ENCODE results near the gene PCDH9.
"Not testable (repeated sequence)": the region's sequence is repeated elsewhere in the genome, so short reads cannot be mapped to it uniquely, and the experiment has no call there.

Gene PCDH9

GRCh38 chr13:66837246-66837645 lies 392.9 kb downstream of the PCDH9 start:
- no peak for DNase-seq

GRCh38 chr13:66835040-66835628 lies 395.0 kb downstream of the PCDH9 start:
- peak; percentile 49 for DNase-seq

GRCh38 chr13:66830940-66831716 lies 399.0 kb downstream of the PCDH9 start:
- DNase-seq = no peak

GRCh38 chr13:66829803-66830202 lies 400.3 kb downstream of the PCDH9 start:
- DNase-seq = no peak

GRCh38 chr13:66826398-66826797 lies 403.7 kb downstream of the PCDH9 start:
- DNase-seq = no peak

- no peak for DNase-seq
These were observed 408.6 kb downstream of the PCDH9 start for GRCh38 chr13:66821551-66821950.

- no peak for DNase-seq
These were observed 418.7 kb downstream of the PCDH9 start for GRCh38 chr13:66811455-66811854.

- no peak for DNase-seq
These were observed 420.7 kb downstream of the PCDH9 start for GRCh38 chr13:66809485-66809884.

GRCh38 chr13:66807251-66807650 lies 422.9 kb downstream of the PCDH9 start:
- DNase-seq = no peak

- DNase-seq = no peak
These were observed 424.5 kb downstream of the PCDH9 start for GRCh38 chr13:66805657-66806056.

GRCh38 chr13:66803808-66804456 lies 426.2 kb downstream of the PCDH9 start:
- DNase-seq = no peak

GRCh38 chr13:66803013-66803807 lies 426.9 kb downstream of the PCDH9 start:
- DNase-seq = no peak

- no peak for DNase-seq
These were observed 434.5 kb downstream of the PCDH9 start for GRCh38 chr13:66795636-66796035.

- no peak for DNase-seq
These were observed 435.6 kb downstream of the PCDH9 start for GRCh38 chr13:66794340-66795031.

- DNase-seq = no peak
These were observed 439.3 kb downstream of the PCDH9 start for GRCh38 chr13:66790861-66791260.

GRCh38 chr13:66781241-66781640 lies 448.9 kb downstream of the PCDH9 start:
- DNase-seq = no peak

- DNase-seq = no peak
These were observed 449.3 kb downstream of the PCDH9 start for GRCh38 chr13:66780814-66781213.

GRCh38 chr13:66778461-66778860 lies 451.7 kb downstream of the PCDH9 start:
- DNase-seq = no peak

GRCh38 chr13:66775196-66775595 lies 454.9 kb downstream of the PCDH9 start:
- no peak for DNase-seq

- no peak for DNase-seq
These were observed 456.1 kb downstream of the PCDH9 start for GRCh38 chr13:66774046-66774445.

- no peak for DNase-seq
These were observed 464.6 kb downstream of the PCDH9 start for GRCh38 chr13:66765559-66765958.

GRCh38 chr13:66760678-66761077 lies 469.5 kb downstream of the PCDH9 start:
- DNase-seq = not testable (repeated sequence)

Data from right kidney (tissue), 1 donor.